A673 (cell line): ENCODE measurements around the gene SESN2. TPM values are rescaled to one million over a fixed set of nuclear protein-coding genes. Genes with fewer than 3 reads are reported as not detected.

Source experiments
- BruUV-seq: library from RNA; stranded (reverse); fragments of 400-500 nt; replicated peaks from 2 replicates; lab custom pipeline; 2021; lab: Mats Ljungman, UMichigan
- CTCF ChIA-PET: fragments of 300-600 bp; sonication (Branson Sonifier 250); formaldehyde crosslinking; loops from one replicate; lab custom pipeline; 2022; ENCODE audit warnings: antibody characterized with exemption; lab: Charles Lee
- POLR2A ChIA-PET: fragments of 300-600 bp; sonication (Branson Sonifier 250); formaldehyde crosslinking; loops from one replicate; lab custom pipeline; 2022; ENCODE audit warnings: antibody characterized with exemption; ENCODE audit not compliant: low non-redundant PET; lab: Charles Lee
- DNase-seq: peaks from one replicate; pipeline ENCODE4 v3.0.0-alpha.2; 2015; ENCODE audit warnings: low spot score
- H3K27ac ChIP-seq: fragments of 200-600 bp; sonication (generic); 2 replicates; pipeline ENCODE4 v1.5.1; 2016; ENCODE audit warnings: mixed run types, low read depth, mild to moderate bottlenecking, mixed read lengths, antibody characterized with exemption, low read length; ENCODE audit not compliant: poor library complexity, severe bottlenecking
- H3K27me3 ChIP-seq: fragments of 200-600 bp; sonication (generic); replicated peaks from 2 replicates; pipeline ENCODE4 v1.6.1; 2017; ENCODE audit warnings: mixed run types, low read depth, mild to moderate bottlenecking, mixed read lengths, antibody characterized with exemption, low read length; ENCODE audit not compliant: insufficient read depth, poor library complexity
- H3K36me3 ChIP-seq: fragments of 200-600 bp; sonication (generic); 2 replicates; pipeline ENCODE4 v1.6.1; 2016; ENCODE audit warnings: mixed run types, mild to moderate bottlenecking, mixed read lengths, antibody characterized with exemption, low read length; ENCODE audit not compliant: insufficient read depth, poor library complexity, severe bottlenecking
- H3K4me1 ChIP-seq: fragments of 200-600 bp; sonication (generic); 2 replicates; pipeline ENCODE4 v1.6.1; 2017; ENCODE audit warnings: mixed run types, mild to moderate bottlenecking, mixed read lengths, antibody characterized with exemption, low read length; ENCODE audit not compliant: insufficient read depth, poor library complexity, severe bottlenecking
- H3K4me3 ChIP-seq: fragments of 200-600 bp; sonication (generic); 2 replicates; pipeline ENCODE4 v1.5.1; 2016; ENCODE audit warnings: low read depth, mixed run types, mild to moderate bottlenecking, mixed read lengths, low read length; ENCODE audit not compliant: poor library complexity, severe bottlenecking
- H3K9me3 ChIP-seq: fragments of 200-600 bp; sonication (generic); 2 replicates; pipeline ENCODE4 v1.6.1; 2016; ENCODE audit warnings: mixed run types, low read depth, mild to moderate bottlenecking, mixed read lengths, antibody characterized with exemption, low read length; ENCODE audit not compliant: poor library complexity, severe bottlenecking
- CTCF ChIP-seq: fragments of 300-800, 200-600 bp; sonication (generic); conservative IDR thresholded peaks from 2 replicates; pipeline ENCODE4 v1.5.1; 2017; ENCODE audit warnings: low read depth, mild to moderate bottlenecking, antibody characterized with exemption, low read length, moderate library complexity, mixed read lengths
- EZH2 ChIP-seq: fragments of 200-600 bp; sonication (generic); IDR thresholded peaks from 2 replicates; pipeline ENCODE4 v1.6.1; 2017; ENCODE audit warnings: borderline replicate concordance, low read depth, mild to moderate bottlenecking, mixed read lengths, antibody characterized with exemption, low read length; ENCODE audit not compliant: poor library complexity, severe bottlenecking
- intact Hi-C: fragments of 100-400 bp; cut with micrococcal nuclease; formaldehyde crosslinking; loops from one replicate; pipeline ENCODE4 v1.10.0; 2022; ENCODE audit not compliant: unreplicated experiment
- total RNA-seq: library from RNA; stranded (reverse); gene quantifications from 2 replicates; pipeline ENCODE4 v1.2.3, GENCODE V29; 2021

The SESN2 gene
- total RNA-seq, 1 experiment from 2014 or later = 15.7 TPM

- Histone ChIP-seq H3K4me1 (no peaks in the 10 kb centered on the region), H3K27me3 (no peaks in the 10 kb centered on the region), H3K27ac (no peak overlapping the region), H3K4me3 (no peak overlapping the region), H3K36me3 (peaks cover 45% of the 10 kb centered on the region), H3K9me3 (no peaks in the 10 kb centered on the region)
- no peak for DNase-seq
- no peak for TF ChIP-seq CTCF
- POLR2A ChIA-PET = no interaction called here
- CTCF ChIA-PET = no interaction called here
- intact Hi-C loops = no loop called here
- BruUV-seq = no TSS peak
Measured at GRCh38 chr1:28272215-28272852, 13.0 kb downstream of the SESN2 start.

GRCh38 chr1:28273216-28273860 is 14.0 kb downstream of the SESN2 start:
- ChIA-PET POLR2A (no interaction called here), CTCF (no interaction called here)
- H3K4me1 ChIP-seq = no peaks in the 10 kb centered on the region
- H3K27me3 ChIP-seq = no peaks in the 10 kb centered on the region
- no peak overlapping the region for H3K27ac ChIP-seq
- no peaks in the 10 kb centered on the region for H3K9me3 ChIP-seq
- H3K4me3 ChIP-seq = no peak overlapping the region
- H3K36me3 ChIP-seq = peaks cover 45% of the 10 kb centered on the region
- DNase-seq = no peak
- no peak for TF ChIP-seq CTCF
- no peak for TF ChIP-seq EZH2
- no TSS peak for BruUV-seq
- intact Hi-C loops = no loop called here

- CTCF ChIA-PET = no interaction called here
- Histone ChIP-seq H3K27me3 (no peaks in the 10 kb centered on the region), H3K4me3 (no peak overlapping the region), H3K9me3 (no peaks in the 10 kb centered on the region), H3K27ac (no peak overlapping the region), H3K36me3 (peaks cover 47% of the 10 kb centered on the region), H3K4me1 (no peaks in the 10 kb centered on the region)
- TF ChIP-seq CTCF (no peak), EZH2 (no peak)
- DNase-seq = no peak
- POLR2A ChIA-PET = no interaction called here
- BruUV-seq = no TSS peak
- intact Hi-C loops = no loop called here
Measured at GRCh38 chr1:28278763-28279162, 19.4 kb downstream of the SESN2 start.
